KMS-11 (cell line): ENCODE data around the gene CRY1.
"Not testable (repeated sequence)": the region's sequence is repeated elsewhere in the genome, so short reads cannot be mapped to it uniquely, and the experiment has no call there.

ENCODE experiments used
- H2AFZ ChIP-seq: fragments of 200-600 bp; sonication (generic); 2 replicates; pipeline ENCODE4 v1.6.1; 2016; ENCODE audit warnings: antibody characterized with exemption, mixed run types, low read depth
- H3K27ac ChIP-seq: fragments of 200-600 bp; sonication (generic); 2 replicates; pipeline ENCODE4 v1.6.1; 2016; ENCODE audit warnings: mild to moderate bottlenecking, mixed run types
- H3K27me3 ChIP-seq: fragments of 200-600 bp; sonication (generic); 2 replicates; pipeline ENCODE4 v1.6.1; 2017; ENCODE audit warnings: mild to moderate bottlenecking, low read depth, mixed run types, moderate library complexity; ENCODE audit not compliant: insufficient read depth
- H3K36me3 ChIP-seq: fragments of 200-600 bp; sonication (generic); 2 replicates; pipeline ENCODE4 v1.6.1; 2017; ENCODE audit warnings: mild to moderate bottlenecking, mixed run types; ENCODE audit not compliant: insufficient read depth
- H3K4me1 ChIP-seq: fragments of 200-600 bp; sonication (generic); 2 replicates; pipeline ENCODE4 v1.6.1; 2016; ENCODE audit warnings: mild to moderate bottlenecking, low read depth, mixed run types; ENCODE audit not compliant: poor library complexity, severe bottlenecking
- H3K4me2 ChIP-seq: fragments of 200-600 bp; sonication (generic); 2 replicates; pipeline ENCODE4 v1.7.0; 2016; ENCODE audit warnings: mild to moderate bottlenecking, mixed run types
- H3K4me3 ChIP-seq: fragments of 200-600 bp; sonication (generic); IDR thresholded peaks from 2 replicates; pipeline ENCODE4 v1.6.1; 2017; ENCODE audit warnings: low read depth, low read length, mixed read lengths; ENCODE audit not compliant: insufficient read depth
- H3K79me2 ChIP-seq: fragments of 200-600 bp; sonication (generic); 2 replicates; pipeline ENCODE4 v1.6.1; 2016; ENCODE audit warnings: low read depth, mixed run types; ENCODE audit not compliant: insufficient read depth
- H3K9ac ChIP-seq: fragments of 200-600 bp; sonication (generic); 2 replicates; pipeline ENCODE4 v1.6.1; 2016; ENCODE audit warnings: mild to moderate bottlenecking, mixed run types
- H4K20me1 ChIP-seq: fragments of 200-600 bp; sonication (generic); 2 replicates; pipeline ENCODE4 v1.6.1; 2016; ENCODE audit warnings: mild to moderate bottlenecking, mixed run types; ENCODE audit not compliant: insufficient read depth
- CTCF ChIP-seq: fragments of 200-600 bp; sonication (generic); conservative IDR thresholded peaks from 2 replicates; pipeline ENCODE4 v1.6.1; 2017; ENCODE audit warnings: low read depth, mild to moderate bottlenecking, antibody characterized with exemption, low read length, moderate library complexity, mixed read lengths

CRY1 gene

GRCh38 chr12:107079172-107080011, 14.0 kb downstream of the CRY1 start:
- no peak overlapping the region for H3K4me3 ChIP-seq
- H3K9ac ChIP-seq = no peak overlapping the region
- H4K20me1 ChIP-seq = no peaks in the 10 kb centered on the region
- no peak overlapping the region for H3K27ac ChIP-seq
- H3K79me2 ChIP-seq = no peaks in the 10 kb centered on the region
- peaks cover 9% of the 10 kb centered on the region for H3K4me1 ChIP-seq
- no peak overlapping the region for H3K4me2 ChIP-seq
- no peaks in the 10 kb centered on the region for H3K36me3 ChIP-seq
- no peak overlapping the region for H2AFZ ChIP-seq
- TF ChIP-seq CTCF = peak; percentile 53
- H3K27me3 ChIP-seq = no peaks in the 10 kb centered on the region

- H3K4me1 ChIP-seq, H3K79me2 ChIP-seq, H3K27me3 ChIP-seq, H2AFZ ChIP-seq, H3K4me2 ChIP-seq, H4K20me1 ChIP-seq, H3K27ac ChIP-seq, H3K4me3 ChIP-seq, H3K9ac ChIP-seq, H3K36me3 ChIP-seq: not testable (repeated sequence)
Measured at GRCh38 chr12:107073266-107073665, 20.1 kb downstream of the CRY1 start.

GRCh38 chr12:107066691-107067090, 26.7 kb downstream of the CRY1 start:
- Histone ChIP-seq H3K4me3 (no peak overlapping the region), H2AFZ (no peak overlapping the region), H3K9ac (no peak overlapping the region), H3K36me3 (no peaks in the 10 kb centered on the region), H3K4me2 (no peak overlapping the region), H3K27me3 (no peaks in the 10 kb centered on the region), H4K20me1 (no peaks in the 10 kb centered on the region), H3K79me2 (no peaks in the 10 kb centered on the region), H3K27ac (no peak overlapping the region), H3K4me1 (no peaks in the 10 kb centered on the region)
- TF ChIP-seq CTCF = no peak

- Histone ChIP-seq H3K27me3 (no peaks in the 10 kb centered on the region), H3K4me1 (no peaks in the 10 kb centered on the region), H3K4me3 (no peak overlapping the region), H3K27ac (no peak overlapping the region), H3K9ac (no peak overlapping the region), H3K4me2 (no peak overlapping the region), H2AFZ (no peak overlapping the region), H3K79me2 (no peaks in the 10 kb centered on the region), H4K20me1 (no peaks in the 10 kb centered on the region), H3K36me3 (no peaks in the 10 kb centered on the region)
- no peak for TF ChIP-seq CTCF
Measured at GRCh38 chr12:107064687-107065086, 28.7 kb downstream of the CRY1 start.

GRCh38 chr12:107064243-107064642, 29.1 kb downstream of the CRY1 start:
- TF ChIP-seq CTCF = no peak
- Histone ChIP-seq H3K4me3 (no peak overlapping the region), H4K20me1 (no peaks in the 10 kb centered on the region), H3K4me1 (no peaks in the 10 kb centered on the region), H3K27ac (no peak overlapping the region), H3K9ac (no peak overlapping the region), H3K4me2 (no peak overlapping the region), H2AFZ (no peak overlapping the region), H3K27me3 (no peaks in the 10 kb centered on the region), H3K36me3 (no peaks in the 10 kb centered on the region), H3K79me2 (no peaks in the 10 kb centered on the region)
